Measurements from ENCODE around the gene MS4A2. TPM values are rescaled to one million over a fixed set of nuclear protein-coding genes. Genes with fewer than 3 reads are reported as not detected.

MS4A2 gene
- under 0.01 TPM for total RNA-seq

DNA sequence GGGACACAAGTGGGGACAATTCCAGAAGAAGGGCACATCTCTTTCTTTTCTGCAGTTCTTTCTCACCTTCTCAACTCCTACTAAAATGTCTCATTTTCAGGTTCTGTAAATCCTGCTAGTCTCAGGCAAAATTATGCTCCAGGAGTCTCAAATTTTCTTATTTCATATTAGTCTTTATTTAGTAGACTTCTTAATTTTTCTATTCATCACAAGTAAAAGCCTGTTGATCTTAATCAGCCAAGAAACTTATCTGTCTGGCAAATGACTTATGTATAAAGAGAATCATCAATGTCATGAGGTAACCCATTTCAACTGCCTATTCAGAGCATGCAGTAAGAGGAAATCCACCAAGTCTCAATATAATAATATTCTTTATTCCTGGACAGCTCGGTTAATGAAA lies at the start of gene MS4A2:
TSS of gene MS4A2 (plus strand) at position 301 of the 400 bp plus-strand sequence. CDS start 102 bp downstream, outside the sequence.

DNA sequence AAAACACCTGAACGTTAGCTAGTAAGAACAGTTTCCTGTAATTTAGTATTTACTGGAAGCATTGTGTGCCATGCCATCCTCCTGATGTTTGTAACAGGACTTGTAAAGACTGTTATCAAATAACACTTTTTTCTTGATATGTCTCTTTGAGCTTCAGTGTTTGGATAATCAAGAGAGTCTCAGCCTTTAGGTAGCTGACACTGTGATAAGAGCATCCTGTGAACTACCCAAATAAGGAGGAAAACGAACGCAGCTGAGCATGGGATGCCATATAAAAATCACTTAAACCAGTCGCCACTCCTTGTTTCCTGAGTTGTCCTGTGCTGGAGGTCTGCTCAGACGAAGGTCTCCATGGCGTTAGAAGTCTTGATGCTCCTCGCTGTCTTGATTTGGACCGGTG lies 48.4 kb upstream of the MS4A2 start, which contains the start of gene OOSP2:
TSS of gene OOSP2 (plus strand) at position 301 of the 400 bp plus-strand sequence. CDS start at position 352, 51 bp downstream.

DNA sequence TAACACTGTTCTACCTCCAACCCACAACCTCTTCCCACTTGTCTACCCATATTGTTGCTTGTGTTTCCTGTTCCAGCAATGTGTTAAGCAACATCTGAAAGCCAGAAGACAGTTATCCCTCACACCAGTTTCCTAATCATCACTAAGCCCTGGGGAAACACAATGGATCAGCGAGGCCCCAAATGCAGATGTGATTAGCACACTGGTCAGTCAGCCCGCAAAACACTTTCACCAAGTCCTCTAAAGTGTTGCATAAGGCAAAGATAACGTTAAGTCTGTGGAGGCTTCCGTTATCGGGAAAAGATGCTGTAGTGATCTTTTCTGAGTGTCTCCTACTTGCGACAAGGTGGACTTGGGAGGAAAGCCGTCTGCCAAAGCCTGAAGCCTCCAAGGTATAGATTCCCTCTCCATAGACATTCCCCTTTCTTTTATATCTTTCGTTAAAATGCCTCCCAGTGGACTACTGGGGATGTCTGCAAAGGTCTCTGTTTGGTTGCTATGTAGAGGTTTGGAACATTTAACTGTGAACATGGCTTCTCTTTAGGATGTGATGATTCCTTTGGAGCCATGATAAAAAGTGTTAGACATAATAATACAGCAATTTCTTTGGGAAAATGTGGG lies 32.0 kb upstream of the MS4A2 start, which contains the start of gene MS4A3:
TSS of gene MS4A3 (plus strand) at position 317 of the 621 bp plus-strand sequence. CDS start 4,496 bp downstream, outside the sequence.

Other genes with a start within 250 kb of the MS4A2 start
- gene CBLIF, start 243.2 kb upstream of the MS4A2 start, total RNA-seq, result not detected
- gene TCN1, start 222.2 kb upstream of the MS4A2 start, total RNA-seq, result not detected
- gene OOSP3, start 209.9 kb upstream of the MS4A2 start, total RNA-seq, result not detected
- not detected for gene OOSP1, start 150.2 kb upstream of the MS4A2 start, total RNA-seq
- not detected for gene OOSP4A, start 124.6 kb upstream of the MS4A2 start, total RNA-seq
- gene OOSP4B, start 71.5 kb upstream of the MS4A2 start, total RNA-seq, result not detected
- not detected for gene OOSP2, start 48.3 kb upstream of the MS4A2 start, total RNA-seq
- gene MS4A3, start 32.0 kb upstream of the MS4A2 start, total RNA-seq, result 1.6 TPM
- gene MS4A6A, start 94.4 kb downstream of the MS4A2 start, total RNA-seq, result 2.5 TPM
- gene MS4A4E, start 154.5 kb downstream of the MS4A2 start, total RNA-seq, result not detected
- 2.1 TPM for gene MS4A4A, start 192.0 kb downstream of the MS4A2 start, total RNA-seq
- not detected for gene MS4A6E, start 238.6 kb downstream of the MS4A2 start, total RNA-seq